Neuronal stem cell (in vitro differentiated cells): Measurements from ENCODE around the gene OR9Q1.
A peak's percentile ranks its signal among the peaks of the same experiment; 100 is the strongest.
"Not testable (repeated sequence)": the region's sequence is repeated elsewhere in the genome, so short reads cannot be mapped to it uniquely, and the experiment has no call there.

ENCODE experiments used
- DNase-seq: peaks from one replicate; pipeline ENCODE4 v3.0.0-alpha.2; 2013; ENCODE audit warnings: low spot score
- H2AFZ ChIP-seq: one replicate; pipeline ENCODE4 v1.6.1; 2013; ENCODE audit warnings: mild to moderate bottlenecking, low read length, inconsistent platforms
- H2AK5ac ChIP-seq: 2 replicates; pipeline ENCODE4 v1.6.1; 2013; ENCODE audit warnings: low read depth, mild to moderate bottlenecking, inconsistent platforms, low read length, moderate library complexity, mixed read lengths
- H2BK120ac ChIP-seq: 2 replicates; pipeline ENCODE4 v1.6.1; 2013; ENCODE audit warnings: low read depth, mild to moderate bottlenecking, inconsistent platforms, low read length, moderate library complexity, mixed read lengths
- H2BK12ac ChIP-seq: one replicate; pipeline ENCODE4 v1.6.1; 2013; ENCODE audit warnings: low read length, inconsistent platforms
- H2BK15ac ChIP-seq: 2 replicates; pipeline ENCODE4 v1.6.1; 2013; ENCODE audit warnings: mild to moderate bottlenecking, low read length, inconsistent platforms, mixed read lengths
- H2BK5ac ChIP-seq: one replicate; pipeline ENCODE4 v1.6.1; 2013; ENCODE audit warnings: inconsistent platforms, mild to moderate bottlenecking, low read length, moderate library complexity
- H3K14ac ChIP-seq: one replicate; pipeline ENCODE4 v1.6.1; 2013; ENCODE audit warnings: low read length, inconsistent platforms
- H3K18ac ChIP-seq: 2 replicates; pipeline ENCODE4 v1.6.1; 2013; ENCODE audit warnings: low read length, inconsistent platforms
- H3K23ac ChIP-seq: 2 replicates; pipeline ENCODE4 v1.6.1; 2013; ENCODE audit warnings: low read depth, mild to moderate bottlenecking, mixed read lengths, low read length, inconsistent platforms; ENCODE audit not compliant: poor library complexity
- H3K27ac ChIP-seq: replicated peaks from 3 replicates; pipeline ENCODE4 v1.5.1; 2013; ENCODE audit warnings: low read length, inconsistent platforms
- H3K27me3 ChIP-seq, 3 experiments: 2 replicates each; pipeline ENCODE4 v1.6.1; 2013; ENCODE audit warnings: low read length in 3 of 3, mild to moderate bottlenecking in 2 of 3, inconsistent platforms in 1 of 3, low read depth in 1 of 3, mixed read lengths in 1 of 3, moderate library complexity in 1 of 3; ENCODE audit not compliant: control insufficient read depth in 3 of 3, insufficient read depth in 3 of 3
- H3K36me3 ChIP-seq, 2 donors: replicated peaks in 1 of 2; 2 replicates each; pipeline ENCODE4 v1.6.1; 2013; ENCODE audit warnings: low read length in 2 of 2; ENCODE audit not compliant: control insufficient read depth in 2 of 2, insufficient read depth in 2 of 2
- H3K4ac ChIP-seq: 2 replicates; pipeline ENCODE4 v1.6.1; 2013; ENCODE audit warnings: inconsistent platforms, mild to moderate bottlenecking, low read length, moderate library complexity
- H3K4me1 ChIP-seq, 2 donors: 1 replicate in 1 of 2; 2 replicates in 1 of 2; pipeline ENCODE4 v1.6.1; 2013; ENCODE audit warnings: low read length in 2 of 2, low read depth in 1 of 2; ENCODE audit not compliant: control insufficient read depth in 2 of 2, insufficient read depth in 1 of 2
- H3K4me2 ChIP-seq: one replicate; pipeline ENCODE4 v1.6.1; 2013; ENCODE audit warnings: mild to moderate bottlenecking, low read length, inconsistent platforms; ENCODE audit not compliant: insufficient read depth, poor library complexity, severe bottlenecking
- H3K4me3 ChIP-seq, 2 donors: 2 replicates each; pipeline ENCODE4 v1.5.1; 2013; ENCODE audit warnings: low read length in 2 of 2, mild to moderate bottlenecking in 2 of 2, inconsistent platforms in 1 of 2, moderate library complexity in 1 of 2
- H3K79me1 ChIP-seq: one replicate; pipeline ENCODE4 v1.6.1; 2013; ENCODE audit warnings: low read depth, mild to moderate bottlenecking, inconsistent platforms, low read length, moderate library complexity
- H3K9ac ChIP-seq: one replicate; pipeline ENCODE4 v1.6.1; 2013; ENCODE audit warnings: mild to moderate bottlenecking, low read depth, low read length, inconsistent platforms; ENCODE audit not compliant: poor library complexity
- H3K9me3 ChIP-seq, 2 donors: replicated peaks in 1 of 2; 2 replicates each; pipeline versions ENCODE3 to v1.6.1; 2013; ENCODE audit warnings: low read length in 2 of 2, mild to moderate bottlenecking in 2 of 2, inconsistent platforms in 1 of 2, low read depth in 1 of 2, mixed read lengths in 1 of 2, moderate library complexity in 1 of 2; ENCODE audit not compliant: control insufficient read depth in 2 of 2, insufficient read depth in 1 of 2
- H4K8ac ChIP-seq: one replicate; pipeline ENCODE4 v1.6.1; 2013; ENCODE audit warnings: low read depth, mild to moderate bottlenecking, inconsistent platforms, low read length, moderate library complexity
- H4K91ac ChIP-seq: one replicate; pipeline ENCODE4 v1.6.1; 2013; ENCODE audit warnings: low read length, low read depth, mild to moderate bottlenecking, inconsistent platforms; ENCODE audit not compliant: poor library complexity
- WGBS, 2 donors: extraction: QIAGEN DNeasy Blood & Tissue Kit; methylation state at CpG; one replicate each; pipeline ENCODE4 v1.1.7; 2013; ENCODE audit warnings: missing lambda C conversion rate in 2 of 2, mixed read lengths in 1 of 2; ENCODE audit not compliant: insufficient read length in 2 of 2, insufficient replicate concordance in 1 of 2; ENCODE audit errors: extremely low coverage in 2 of 2; 5-methylcytosine and 5-hydroxymethylcytosine counted together

OR9Q1 gene

GRCh38 chr11:57982776-57983175 lies 40.9 kb upstream of the OR9Q1 start:
- Histone ChIP-seq H3K4me1 (peaks cover 0 to 6% of the 10 kb centered on the region in 2 donors), H3K9me3 (no peaks in the 10 kb centered on the region), H3K4me3 (no peak overlapping the region), H3K4ac (no peak overlapping the region), H3K79me1 (no peaks in the 10 kb centered on the region), H3K14ac (no peak overlapping the region), H2BK120ac (no peak overlapping the region), H3K27me3 (no peaks in the 10 kb centered on the region), H3K9ac (no peak overlapping the region), H2BK5ac (no peak overlapping the region), H2BK12ac (no peak overlapping the region), H3K23ac (no peak overlapping the region), H2AK5ac (no peak overlapping the region), H4K91ac (no peak overlapping the region), H3K4me2 (no peak overlapping the region), H3K27ac (no peak overlapping the region), H4K8ac (no peak overlapping the region), H2AFZ (no peak overlapping the region), H2BK15ac (no peak overlapping the region), H3K18ac (no peak overlapping the region), H3K36me3 (no peaks in the 10 kb centered on the region)
- no peak for DNase-seq
- no CpG with 5 or more reads among the region's 4 CpGs for WGBS, 2 donors

GRCh38 chr11:57983191-57983590 lies 40.5 kb upstream of the OR9Q1 start:
- Histone ChIP-seq H2AFZ (no peak overlapping the region), H3K9ac (no peak overlapping the region), H3K36me3 (no peaks in the 10 kb centered on the region), H2BK120ac (no peak overlapping the region), H3K4me1 (peaks cover 0 to 4% of the 10 kb centered on the region in 2 donors), H3K4me3 (no peak overlapping the region), H3K14ac (no peak overlapping the region), H3K27me3 (no peaks in the 10 kb centered on the region), H3K4me2 (no peak overlapping the region), H4K91ac (no peak overlapping the region), H3K27ac (peak overlapping the region; percentile 11), H3K79me1 (no peaks in the 10 kb centered on the region), H3K23ac (no peak overlapping the region), H2AK5ac (no peak overlapping the region), H3K4ac (no peak overlapping the region), H3K18ac (no peak overlapping the region), H3K9me3 (no peaks in the 10 kb centered on the region), H4K8ac (no peak overlapping the region), H2BK12ac (no peak overlapping the region), H2BK5ac (no peak overlapping the region), H2BK15ac (no peak overlapping the region)
- DNase-seq, result no peak
- no CpG with 5 or more reads among the region's 3 CpGs for WGBS, 2 donors

- not testable (repeated sequence) for H3K4me1 ChIP-seq
Measured at GRCh38 chr11:57999523-57999922, 24.2 kb upstream of the OR9Q1 start.

GRCh38 chr11:58000021-58000420 lies 23.7 kb upstream of the OR9Q1 start:
- not testable (repeated sequence) for H2BK5ac ChIP-seq
- WGBS, 2 donors, result no CpG with 5 or more reads among the region's 10 CpGs

More at GRCh38 chr11:57999523-57999922, 24.2 kb upstream of the OR9Q1 start:
- H2AK5ac ChIP-seq, H3K14ac ChIP-seq, H3K9ac ChIP-seq, H3K4ac ChIP-seq, H2BK5ac ChIP-seq, H4K91ac ChIP-seq, H3K27me3 ChIP-seq, H3K4me2 ChIP-seq, H2AFZ ChIP-seq, H3K27ac ChIP-seq, H3K9me3 ChIP-seq, H3K4me3 ChIP-seq, H3K79me1 ChIP-seq, H3K36me3 ChIP-seq, H4K8ac ChIP-seq, H2BK12ac ChIP-seq, H2BK120ac ChIP-seq, DNase-seq, H3K18ac ChIP-seq, H3K23ac ChIP-seq, H2BK15ac ChIP-seq: not testable (repeated sequence)
- no CpG with 5 or more reads among the region's 13 CpGs for WGBS, 2 donors

More at GRCh38 chr11:58000021-58000420, 23.7 kb upstream of the OR9Q1 start:
- not testable (repeated sequence) for H3K9ac ChIP-seq, H3K4me1 ChIP-seq, DNase-seq, H3K27ac ChIP-seq, H2BK15ac ChIP-seq, H2AK5ac ChIP-seq, H3K9me3 ChIP-seq, H3K79me1 ChIP-seq, H3K36me3 ChIP-seq, H2BK12ac ChIP-seq, H3K14ac ChIP-seq, H3K4ac ChIP-seq, H4K8ac ChIP-seq, H4K91ac ChIP-seq, H3K23ac ChIP-seq, H2AFZ ChIP-seq, H3K4me2 ChIP-seq, H3K27me3 ChIP-seq, H3K4me3 ChIP-seq, H3K18ac ChIP-seq, H2BK120ac ChIP-seq
